ENCODE measurements around the gene CTSH.

DNA sequence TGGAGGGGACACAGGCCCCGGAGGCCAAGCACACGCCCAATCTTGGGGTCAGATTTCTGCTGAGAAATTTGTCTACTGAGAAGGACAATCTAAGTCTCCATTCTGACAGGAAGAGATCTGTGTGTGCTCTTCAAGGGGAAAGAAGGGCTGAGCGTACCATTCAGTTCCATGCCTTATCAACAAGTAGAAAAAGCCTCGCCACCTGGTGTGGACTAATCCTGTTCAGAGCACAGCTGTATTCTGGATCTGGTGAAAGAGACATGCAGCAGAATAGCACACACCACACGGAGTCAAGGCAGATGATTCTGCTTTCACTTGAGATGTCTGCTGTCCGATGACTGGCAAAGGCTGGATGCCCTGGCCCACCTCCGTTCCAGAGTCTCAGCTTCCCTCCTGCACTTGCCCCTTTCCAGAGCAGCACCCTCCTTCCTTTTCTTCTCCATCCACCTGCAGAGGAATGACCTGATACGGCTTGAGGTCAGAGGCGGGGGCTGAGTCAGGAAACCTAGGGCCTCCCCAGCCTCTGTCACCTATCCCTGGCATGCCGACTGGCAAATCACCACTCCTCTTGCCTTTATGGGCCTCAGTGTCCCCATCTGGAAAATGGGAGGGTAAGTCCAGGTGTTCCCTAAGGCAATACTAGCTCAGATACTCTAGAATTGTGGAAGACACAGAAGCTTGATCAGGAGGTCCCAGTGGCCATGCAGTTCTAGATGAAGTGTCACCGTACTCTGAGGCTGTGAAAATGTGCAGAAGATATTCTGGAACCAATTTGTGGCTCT is 36.9 kb upstream of the CTSH start:
- TF ChIP-seq, protein P1, sequence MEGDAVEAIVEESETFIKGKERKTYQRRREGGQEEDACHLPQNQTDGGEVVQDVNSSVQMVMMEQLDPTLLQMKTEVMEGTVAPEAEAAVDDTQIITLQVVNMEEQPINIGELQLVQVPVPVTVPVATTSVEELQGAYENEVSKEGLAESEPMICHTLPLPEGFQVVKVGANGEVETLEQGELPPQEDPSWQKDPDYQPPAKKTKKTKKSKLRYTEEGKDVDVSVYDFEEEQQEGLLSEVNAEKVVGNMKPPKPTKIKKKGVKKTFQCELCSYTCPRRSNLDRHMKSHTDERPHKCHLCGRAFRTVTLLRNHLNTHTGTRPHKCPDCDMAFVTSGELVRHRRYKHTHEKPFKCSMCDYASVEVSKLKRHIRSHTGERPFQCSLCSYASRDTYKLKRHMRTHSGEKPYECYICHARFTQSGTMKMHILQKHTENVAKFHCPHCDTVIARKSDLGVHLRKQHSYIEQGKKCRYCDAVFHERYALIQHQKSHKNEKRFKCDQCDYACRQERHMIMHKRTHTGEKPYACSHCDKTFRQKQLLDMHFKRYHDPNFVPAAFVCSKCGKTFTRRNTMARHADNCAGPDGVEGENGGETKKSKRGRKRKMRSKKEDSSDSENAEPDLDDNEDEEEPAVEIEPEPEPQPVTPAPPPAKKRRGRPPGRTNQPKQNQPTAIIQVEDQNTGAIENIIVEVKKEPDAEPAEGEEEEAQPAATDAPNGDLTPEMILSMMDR (IDR thresholded peaks at IDR 0.05), result no peak
- TF ChIP-seq TCF7L2 (IDR thresholded peaks at IDR 0.05; ENCODE audit: low read depth, low read length) (no peak), POLR2AphosphoS5 (IDR thresholded peaks at IDR 0.05; ENCODE audit: low read depth, low read length) (no peak), SIN3A (IDR thresholded peaks at IDR 0.05; ENCODE audit: borderline replicate concordance, insufficient read depth, low read depth, low read length) (no peak)
- TF ChIP-seq, protein P2, sequence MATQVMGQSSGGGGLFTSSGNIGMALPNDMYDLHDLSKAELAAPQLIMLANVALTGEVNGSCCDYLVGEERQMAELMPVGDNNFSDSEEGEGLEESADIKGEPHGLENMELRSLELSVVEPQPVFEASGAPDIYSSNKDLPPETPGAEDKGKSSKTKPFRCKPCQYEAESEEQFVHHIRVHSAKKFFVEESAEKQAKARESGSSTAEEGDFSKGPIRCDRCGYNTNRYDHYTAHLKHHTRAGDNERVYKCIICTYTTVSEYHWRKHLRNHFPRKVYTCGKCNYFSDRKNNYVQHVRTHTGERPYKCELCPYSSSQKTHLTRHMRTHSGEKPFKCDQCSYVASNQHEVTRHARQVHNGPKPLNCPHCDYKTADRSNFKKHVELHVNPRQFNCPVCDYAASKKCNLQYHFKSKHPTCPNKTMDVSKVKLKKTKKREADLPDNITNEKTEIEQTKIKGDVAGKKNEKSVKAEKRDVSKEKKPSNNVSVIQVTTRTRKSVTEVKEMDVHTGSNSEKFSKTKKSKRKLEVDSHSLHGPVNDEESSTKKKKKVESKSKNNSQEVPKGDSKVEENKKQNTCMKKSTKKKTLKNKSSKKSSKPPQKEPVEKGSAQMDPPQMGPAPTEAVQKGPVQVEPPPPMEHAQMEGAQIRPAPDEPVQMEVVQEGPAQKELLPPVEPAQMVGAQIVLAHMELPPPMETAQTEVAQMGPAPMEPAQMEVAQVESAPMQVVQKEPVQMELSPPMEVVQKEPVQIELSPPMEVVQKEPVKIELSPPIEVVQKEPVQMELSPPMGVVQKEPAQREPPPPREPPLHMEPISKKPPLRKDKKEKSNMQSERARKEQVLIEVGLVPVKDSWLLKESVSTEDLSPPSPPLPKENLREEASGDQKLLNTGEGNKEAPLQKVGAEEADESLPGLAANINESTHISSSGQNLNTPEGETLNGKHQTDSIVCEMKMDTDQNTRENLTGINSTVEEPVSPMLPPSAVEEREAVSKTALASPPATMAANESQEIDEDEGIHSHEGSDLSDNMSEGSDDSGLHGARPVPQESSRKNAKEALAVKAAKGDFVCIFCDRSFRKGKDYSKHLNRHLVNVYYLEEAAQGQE (IDR thresholded peaks at IDR 0.05; ENCODE audit: insufficient read depth in 1 of 2, low read depth in 2 of 2, low read length in 1 of 2), result no peak

All from Panc1 (cell line).